Measurements from ENCODE around the gene SAT2. TPM values are rescaled to one million over a fixed set of nuclear protein-coding genes. Genes with fewer than 3 reads are reported as not detected.

Gene SAT2
- total RNA-seq, 6 donors from 2014 or later: 66.4 to 155 (median 81.3) TPM

- Histone ChIP-seq H3K4me3 (no peak overlapping the region), H3K36me3 (no peaks in the 10 kb centered on the region), H3K27ac (no peak overlapping the region), H3K27me3 (no peaks in the 10 kb centered on the region), H3K9me3 (no peaks in the 10 kb centered on the region), H3K4me1 (no peaks in the 10 kb centered on the region)
- ATAC-seq (ENCODE audit: low FRiP score in 2 of 2) (no peak), DNase-seq (no peak)
- no peak for TF ChIP-seq POLR2A (IDR thresholded peaks at IDR 0.05)
- no peak for TF ChIP-seq POLR2AphosphoS5 (IDR thresholded peaks at IDR 0.05)
- no peak for TF ChIP-seq CTCF (IDR thresholded peaks at IDR 0.05)
- no peak for TF ChIP-seq EP300 (IDR thresholded peaks at IDR 0.05)
- WGBS, 2 donors: 65 to 71% methylated on average over 5 of the region's 5 CpGs
Measured at GRCh38 chr17:7636163-7636562, 8.5 kb upstream of the SAT2 start.

DNA sequence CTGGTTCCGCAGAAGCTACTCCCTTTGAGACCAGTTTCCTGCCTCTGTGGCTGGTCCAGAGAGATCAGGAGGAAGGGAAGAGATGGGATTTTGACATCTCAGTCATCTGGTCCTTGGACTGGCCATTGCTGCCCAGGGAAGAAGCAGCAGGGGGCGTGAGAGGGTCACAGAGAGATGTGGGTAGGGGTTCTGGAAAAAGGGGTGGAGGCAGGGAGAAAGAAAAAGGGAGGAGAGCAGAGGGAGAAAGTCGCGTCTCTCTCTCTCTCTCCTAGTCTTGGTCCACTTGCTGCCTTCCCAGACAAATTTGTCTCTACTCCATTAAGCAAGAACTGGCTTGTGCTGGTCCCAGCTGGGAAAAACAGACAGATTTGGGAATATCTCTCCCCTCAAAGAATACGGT is 6.8 kb upstream of the SAT2 start:
- H3K36me3 ChIP-seq: no peaks in the 10 kb centered on the region
- ATAC-seq (ENCODE audit: low FRiP score in 2 of 2): no peak
- no peaks in the 10 kb centered on the region for H3K27me3 ChIP-seq
- no peak overlapping the region for H3K4me3 ChIP-seq
- WGBS, 2 donors: 21 to 38% methylated on average over 5 of the region's 5 CpGs
- H3K27ac ChIP-seq: no peak overlapping the region
- TF ChIP-seq POLR2A (IDR thresholded peaks at IDR 0.05) (no peak), CTCF (IDR thresholded peaks at IDR 0.05) (peak in 3 of 6 experiments; percentile 18 to 27 (median 20))
- DNase-seq: no peak
- no peaks in the 10 kb centered on the region for H3K4me1 ChIP-seq
- H3K9me3 ChIP-seq: no peaks in the 10 kb centered on the region

DNA sequence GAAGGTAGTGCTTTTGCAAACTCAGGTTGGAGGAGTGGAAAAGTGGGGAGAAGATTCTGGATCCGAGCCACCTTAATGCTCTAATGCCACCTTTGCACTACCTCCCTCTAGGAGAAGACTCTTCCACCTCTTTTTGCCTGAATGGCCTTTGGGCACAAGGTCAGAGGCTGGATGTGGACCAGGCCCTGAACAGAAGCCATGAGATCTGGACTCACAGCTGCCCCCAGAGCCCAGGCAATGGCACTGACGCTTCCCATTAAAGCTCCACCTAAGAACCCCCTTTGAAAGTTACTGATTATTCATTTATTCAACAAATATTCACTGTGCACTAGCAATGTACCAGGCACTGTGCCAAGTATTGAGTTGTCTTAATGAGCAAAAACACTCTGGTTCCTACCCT is 5.5 kb upstream of the SAT2 start:
- no peak overlapping the region for H3K4me3 ChIP-seq
- no peaks in the 10 kb centered on the region for H3K9me3 ChIP-seq
- TF ChIP-seq EP300 (IDR thresholded peaks at IDR 0.05): no peak
- no peak for TF ChIP-seq POLR2A (IDR thresholded peaks at IDR 0.05)
- TF ChIP-seq CTCF (IDR thresholded peaks at IDR 0.05): no peak
- no peak for TF ChIP-seq POLR2AphosphoS5 (IDR thresholded peaks at IDR 0.05)
- DNase-seq (no peak), ATAC-seq (ENCODE audit: low FRiP score in 2 of 2) (no peak)
- no peaks in the 10 kb centered on the region for H3K27me3 ChIP-seq
- no peaks in the 10 kb centered on the region for H3K36me3 ChIP-seq
- H3K27ac ChIP-seq: no peak overlapping the region
- WGBS, 2 donors: 83 to 84% methylated on average over 2 of the region's 2 CpGs
- peaks cover 2 to 3% (median 2%) of the 10 kb centered on the region in 4 donors for H3K4me1 ChIP-seq

GRCh38 chr17:7632492-7632894 is 4.9 kb upstream of the SAT2 start:
- no peaks in the 10 kb centered on the region for H3K36me3 ChIP-seq
- peak in 1 of 2 donors; percentile 40 for DNase-seq
- no peak for TF ChIP-seq EP300 (IDR thresholded peaks at IDR 0.05)
- TF ChIP-seq POLR2A (IDR thresholded peaks at IDR 0.05): no peak
- TF ChIP-seq POLR2AphosphoS5 (IDR thresholded peaks at IDR 0.05): no peak
- peak in 5 of 6 experiments; percentile 22 to 58 (median 46) for TF ChIP-seq CTCF (IDR thresholded peaks at IDR 0.05)
- peaks cover 5 to 7% (median 5%) of the 10 kb centered on the region in 4 donors for H3K4me1 ChIP-seq
- no peak overlapping the region for H3K27ac ChIP-seq
- ATAC-seq (ENCODE audit: low FRiP score in 2 of 2): peak in 1 of 2 donors; percentile 69
- H3K9me3 ChIP-seq: no peaks in the 10 kb centered on the region
- 44 to 50% methylated on average over 6 of the region's 6 CpGs for whole genome bisulfite sequencing, 2 donors
- no peaks in the 10 kb centered on the region for H3K27me3 ChIP-seq
- H3K4me3 ChIP-seq: no peak overlapping the region
